Neural crest cell (in vitro differentiated cells): Measurements from ENCODE around the gene CMSS1. TPM values are rescaled to one million over a fixed set of nuclear protein-coding genes. Genes with fewer than 3 reads are reported as not detected.

Source experiments
- DNase-seq: peaks from one replicate; pipeline ENCODE4 v3.0.0; 2021; ENCODE audit warnings: low read depth, mixed read lengths, low spot score
- H3K27ac Mint-ChIP-seq: one replicate; pipeline ENCODE4 v1.8.0; 2021; ENCODE audit warnings: mild to moderate bottlenecking, mixed read lengths; ENCODE audit not compliant: unreplicated experiment
- H3K27me3 Mint-ChIP-seq: 2 replicates; pipeline ENCODE4 v1.8.0; 2021; ENCODE audit warnings: low read depth, mild to moderate bottlenecking, mixed read lengths
- H3K36me3 Mint-ChIP-seq: 2 replicates; pipeline ENCODE4 v1.8.0; 2021; ENCODE audit warnings: low read depth, mild to moderate bottlenecking, mixed read lengths
- H3K4me1 Mint-ChIP-seq: 2 replicates; pipeline ENCODE4 v1.8.0; 2021; ENCODE audit warnings: mixed read lengths
- H3K4me3 Mint-ChIP-seq: one replicate; pipeline ENCODE4 v1.8.0; 2021; ENCODE audit warnings: mild to moderate bottlenecking, mixed read lengths
- H3K9me3 Mint-ChIP-seq: 2 replicates; pipeline ENCODE4 v1.8.0; 2021; ENCODE audit warnings: mixed read lengths
- total RNA-seq: library from RNA; stranded (reverse); gene quantifications from 2 replicates; pipeline ENCODE4 v1.2.1, GENCODE V29; 2021
- TF ChIP-seq, protein P1 (sequence below): fragments of 200-600 bp; sonication (generic); conservative IDR thresholded peaks from 2 replicates; pipeline ENCODE4 v1.5.0; 2021; ENCODE audit warnings: antibody characterized with exemption, mild to moderate bottlenecking

CMSS1 gene
- total RNA-seq, 1 donor from 2014 or later, result 60.9 TPM

DNA sequence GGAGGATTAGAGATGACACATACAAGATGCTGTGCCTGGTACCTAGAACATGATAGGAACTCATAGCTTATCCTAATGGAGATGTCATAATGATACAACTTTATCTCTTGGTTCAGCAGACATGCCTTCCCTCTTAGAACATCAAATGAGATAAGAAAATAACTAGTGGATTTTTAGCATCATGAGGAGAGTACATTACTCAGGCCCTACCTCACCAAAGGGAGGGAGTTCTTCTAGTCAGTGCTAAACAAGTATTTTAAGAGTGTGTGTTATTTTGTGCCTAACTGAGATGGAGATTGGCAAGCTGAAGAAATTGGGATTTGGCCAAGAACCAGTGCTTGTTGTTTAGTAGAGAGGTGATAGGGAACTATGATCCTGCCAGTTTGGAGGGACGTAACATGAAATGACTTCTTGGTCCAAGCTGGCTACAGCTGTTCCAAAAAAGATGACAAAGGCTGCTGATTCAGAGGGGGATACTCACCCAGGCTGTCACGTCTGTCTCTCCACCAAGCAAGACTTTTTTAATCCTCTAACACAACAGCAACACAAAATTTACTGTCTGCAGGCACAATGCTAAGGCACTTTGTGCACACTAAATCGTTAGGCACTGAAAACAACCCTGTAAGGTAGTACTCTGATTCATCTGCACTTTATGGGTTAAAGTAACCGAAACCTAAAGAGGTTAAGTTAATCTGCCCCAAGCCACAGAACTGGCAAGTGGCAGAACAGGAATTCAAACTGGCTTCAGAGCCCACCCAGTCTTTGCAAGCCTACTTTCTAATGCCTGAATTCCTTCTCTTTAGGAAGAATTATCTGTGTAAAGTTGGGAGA is 126.5 kb downstream of the CMSS1 start:
- H3K4me1 Mint-ChIP-seq, result peaks cover 41% of the 10 kb centered on the region
- TF ChIP-seq, protein P1, sequence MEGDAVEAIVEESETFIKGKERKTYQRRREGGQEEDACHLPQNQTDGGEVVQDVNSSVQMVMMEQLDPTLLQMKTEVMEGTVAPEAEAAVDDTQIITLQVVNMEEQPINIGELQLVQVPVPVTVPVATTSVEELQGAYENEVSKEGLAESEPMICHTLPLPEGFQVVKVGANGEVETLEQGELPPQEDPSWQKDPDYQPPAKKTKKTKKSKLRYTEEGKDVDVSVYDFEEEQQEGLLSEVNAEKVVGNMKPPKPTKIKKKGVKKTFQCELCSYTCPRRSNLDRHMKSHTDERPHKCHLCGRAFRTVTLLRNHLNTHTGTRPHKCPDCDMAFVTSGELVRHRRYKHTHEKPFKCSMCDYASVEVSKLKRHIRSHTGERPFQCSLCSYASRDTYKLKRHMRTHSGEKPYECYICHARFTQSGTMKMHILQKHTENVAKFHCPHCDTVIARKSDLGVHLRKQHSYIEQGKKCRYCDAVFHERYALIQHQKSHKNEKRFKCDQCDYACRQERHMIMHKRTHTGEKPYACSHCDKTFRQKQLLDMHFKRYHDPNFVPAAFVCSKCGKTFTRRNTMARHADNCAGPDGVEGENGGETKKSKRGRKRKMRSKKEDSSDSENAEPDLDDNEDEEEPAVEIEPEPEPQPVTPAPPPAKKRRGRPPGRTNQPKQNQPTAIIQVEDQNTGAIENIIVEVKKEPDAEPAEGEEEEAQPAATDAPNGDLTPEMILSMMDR, result no peak
- H3K27me3 Mint-ChIP-seq, result no peaks in the 10 kb centered on the region
- no peaks in the 10 kb centered on the region for H3K9me3 Mint-ChIP-seq
- no peak for DNase-seq
- no peak overlapping the region for H3K27ac Mint-ChIP-seq
- H3K36me3 Mint-ChIP-seq, result no peaks in the 10 kb centered on the region
- H3K4me3 Mint-ChIP-seq, result no peak overlapping the region

GRCh38 chr3:99945328-99945995 is 127.8 kb downstream of the CMSS1 start:
- DNase-seq, result no peak
- H3K36me3 Mint-ChIP-seq, result no peaks in the 10 kb centered on the region
- TF ChIP-seq, protein P1, result no peak
- H3K4me3 Mint-ChIP-seq, result no peak overlapping the region
- H3K9me3 Mint-ChIP-seq, result no peaks in the 10 kb centered on the region
- peaks cover 29% of the 10 kb centered on the region for H3K4me1 Mint-ChIP-seq
- no peaks in the 10 kb centered on the region for H3K27me3 Mint-ChIP-seq
- H3K27ac Mint-ChIP-seq, result peak overlapping the region; percentile 73

- DNase-seq, result no peak
- no peaks in the 10 kb centered on the region for H3K27me3 Mint-ChIP-seq
- H3K36me3 Mint-ChIP-seq, result no peaks in the 10 kb centered on the region
- no peak overlapping the region for H3K4me3 Mint-ChIP-seq
- no peak overlapping the region for H3K27ac Mint-ChIP-seq
- TF ChIP-seq, protein P1, result no peak
- no peaks in the 10 kb centered on the region for H3K9me3 Mint-ChIP-seq
- H3K4me1 Mint-ChIP-seq, result peaks cover 29% of the 10 kb centered on the region
Observed at GRCh38 chr3:99947356-99947755, 129.7 kb downstream of the CMSS1 start.

- Mint-ChIP-seq H3K9me3 (no peaks in the 10 kb centered on the region), H3K27ac (no peak overlapping the region), H3K4me1 (peaks cover 29% of the 10 kb centered on the region), H3K36me3 (no peaks in the 10 kb centered on the region), H3K4me3 (no peak overlapping the region), H3K27me3 (no peaks in the 10 kb centered on the region)
- no peak for DNase-seq
- TF ChIP-seq, protein P1, result no peak
Observed at GRCh38 chr3:99948467-99949089, 130.9 kb downstream of the CMSS1 start.

- Mint-ChIP-seq H3K27me3 (no peaks in the 10 kb centered on the region), H3K4me3 (no peak overlapping the region), H3K36me3 (no peaks in the 10 kb centered on the region), H3K9me3 (no peaks in the 10 kb centered on the region), H3K27ac (no peak overlapping the region), H3K4me1 (peaks cover 20% of the 10 kb centered on the region)
- TF ChIP-seq, protein P1, result no peak
- no peak for DNase-seq
Observed at GRCh38 chr3:99949956-99950670, 132.5 kb downstream of the CMSS1 start.
